HEK293 (cell line): ENCODE data around the gene SCUBE3.
A peak's percentile ranks its signal among the peaks of the same experiment; 100 is the strongest.

Experiments used
- CTCF ChIA-PET: fragments of 350-600 bp; formaldehyde crosslinking; extraction: SDS; loops from one replicate; lab custom pipeline; 2021; ENCODE audit warnings: antibody characterized with exemption; lab: Yijun Ruan, JAX
- POLR2A ChIA-PET: fragments of 300-600 bp; formaldehyde crosslinking; extraction: SDS; loops from one replicate; lab custom pipeline; 2020; ENCODE audit warnings: antibody characterized with exemption, inconsistent platforms; lab: Yijun Ruan, JAX
- H3K27ac ChIP-seq: fragments of 200-500 bp; sonication (Bioruptor generic); 2 replicates; pipeline ENCODE4 v1.5.1; 2014; ENCODE audit warnings: low read depth, low read length, control low read depth, inconsistent platforms; ENCODE audit errors: extremely low read depth
- H3K36me3 ChIP-seq, 2 experiments: fragments of 200-500 bp in 1 of 2; sonication (Bioruptor generic) in 1 of 2; 1 replicate in 1 of 2; 2 replicates in 1 of 2; pipeline ENCODE4 v1.5.1; 2014 to 2017; ENCODE audit warnings: inconsistent platforms in 2 of 2, low read length in 2 of 2; ENCODE audit not compliant: control insufficient read depth in 2 of 2, insufficient read depth in 1 of 2
- H3K4me1 ChIP-seq: fragments of 200-500 bp; sonication (Bioruptor generic); 2 replicates; pipeline ENCODE4 v1.5.1; 2014; ENCODE audit warnings: mild to moderate bottlenecking, low read length, inconsistent platforms; ENCODE audit not compliant: control insufficient read depth, insufficient read depth
- H3K4me3 ChIP-seq: 2 replicates; pipeline ENCODE4 v1.5.1; 2011; ENCODE audit warnings: low read depth, mild to moderate bottlenecking, control low read depth, low read length, moderate library complexity
- H3K9me3 ChIP-seq: fragments of 200-500 bp; sonication (Bioruptor generic); 2 replicates; pipeline ENCODE4 v1.5.1; 2014; ENCODE audit warnings: low read depth, low read length, inconsistent platforms; ENCODE audit not compliant: control insufficient read depth, insufficient read depth
- BCL11B ChIP-seq: fragments of 450-650 bp; formaldehyde crosslinking; IDR thresholded peaks from 2 replicates; pipeline ENCODE4 v1.5.1; 2016; ENCODE audit warnings: low read depth, missing biosample characterization, missing genetic modification characterization
- EGR2 ChIP-seq: fragments of 450-650 bp; formaldehyde crosslinking; IDR thresholded peaks from 2 replicates; pipeline ENCODE4 v1.5.1; 2016; ENCODE audit warnings: low read depth, missing biosample characterization, missing genetic modification characterization
- GLI4 ChIP-seq: fragments of 450-650 bp; formaldehyde crosslinking; IDR thresholded peaks from 2 replicates; pipeline ENCODE4 v1.5.1; 2016; ENCODE audit warnings: missing biosample characterization, missing genetic modification characterization
- HOXA7 ChIP-seq: sonication (generic); formaldehyde crosslinking; IDR thresholded peaks from 2 replicates; pipeline ENCODE4 v1.8.1; 2022; ENCODE audit warnings: missing genetic modification reagents, borderline replicate concordance
- HOXC10 ChIP-seq: sonication (generic); formaldehyde crosslinking; IDR thresholded peaks from 2 replicates; pipeline ENCODE4 v1.8.1; 2023; ENCODE audit warnings: mild to moderate bottlenecking, missing genetic modification reagents
- IKZF3 ChIP-seq: fragments of 450-650 bp; IDR thresholded peaks from 2 replicates; pipeline ENCODE4 v1.5.0; 2018; ENCODE audit warnings: missing biosample characterization, mild to moderate bottlenecking, missing genetic modification characterization, moderate library complexity
- KLF1 ChIP-seq: fragments of 450-650 bp; formaldehyde crosslinking; IDR thresholded peaks from 2 replicates; pipeline ENCODE4 v1.5.1; 2016; ENCODE audit warnings: missing biosample characterization, missing genetic modification characterization
- SP3 ChIP-seq: fragments of 450-650 bp; formaldehyde crosslinking; IDR thresholded peaks from 2 replicates; pipeline ENCODE4 v1.5.1; 2016; ENCODE audit warnings: missing biosample characterization, missing genetic modification characterization
- SP7 ChIP-seq: fragments of 450-650 bp; formaldehyde crosslinking; IDR thresholded peaks from 2 replicates; pipeline ENCODE4 v1.5.1; 2016; ENCODE audit warnings: missing biosample characterization, missing genetic modification characterization
- TRIM28 ChIP-seq: IDR thresholded peaks from 2 replicates; pipeline ENCODE4 v1.6.1; 2011; ENCODE audit warnings: low read length, control low read depth, borderline replicate concordance
- ZBTB8A ChIP-seq: fragments of 450-650 bp; formaldehyde crosslinking; IDR thresholded peaks from 2 replicates; pipeline ENCODE4 v1.5.1; 2016; ENCODE audit warnings: missing biosample characterization, missing genetic modification characterization
- ZFHX2 ChIP-seq: fragments of 450-650 bp; formaldehyde crosslinking; conservative IDR thresholded peaks from 2 replicates; pipeline ENCODE4 v1.5.1; 2016; ENCODE audit warnings: missing biosample characterization, missing genetic modification characterization
- ZFP3 ChIP-seq: fragments of 450-650 bp; formaldehyde crosslinking; IDR thresholded peaks from 2 replicates; pipeline ENCODE4 v1.5.1; 2016; ENCODE audit warnings: low read depth, missing biosample characterization, missing genetic modification characterization
- ZNF112 ChIP-seq: fragments of 450-650 bp; formaldehyde crosslinking; IDR thresholded peaks from 2 replicates; pipeline ENCODE4 v1.5.0; 2017; ENCODE audit warnings: missing biosample characterization, missing genetic modification characterization
- ZNF133 ChIP-seq: fragments of 450-650 bp; formaldehyde crosslinking; IDR thresholded peaks from 2 replicates; pipeline ENCODE4 v1.5.1; 2016; ENCODE audit warnings: missing biosample characterization, missing genetic modification characterization
- ZNF155 ChIP-seq: fragments of 450-650 bp; formaldehyde crosslinking; IDR thresholded peaks from 2 replicates; pipeline ENCODE4 v1.5.1; 2016; ENCODE audit warnings: missing biosample characterization, missing genetic modification characterization
- ZNF2 ChIP-seq: fragments of 450-650 bp; formaldehyde crosslinking; IDR thresholded peaks from 2 replicates; pipeline ENCODE4 v1.5.1; 2016; ENCODE audit warnings: missing biosample characterization, missing genetic modification characterization
- ZNF391 ChIP-seq: fragments of 450-650 bp; formaldehyde crosslinking; IDR thresholded peaks from 2 replicates; pipeline ENCODE4 v1.5.1; 2016; ENCODE audit warnings: low read depth, missing biosample characterization, missing genetic modification characterization, borderline replicate concordance
- ZNF426 ChIP-seq: fragments of 450-650 bp; formaldehyde crosslinking; IDR thresholded peaks from 2 replicates; pipeline ENCODE4 v1.5.1; 2017; ENCODE audit warnings: missing biosample characterization, missing genetic modification characterization, mild to moderate bottlenecking, inconsistent platforms, moderate library complexity
- ZNF514 ChIP-seq: fragments of 450-650 bp; formaldehyde crosslinking; IDR thresholded peaks from 2 replicates; pipeline ENCODE4 v1.5.1; 2016; ENCODE audit warnings: missing biosample characterization, missing genetic modification characterization
- ZNF529 ChIP-seq: fragments of 450-650 bp; formaldehyde crosslinking; IDR thresholded peaks from 2 replicates; pipeline ENCODE4 v1.5.1; 2017; ENCODE audit warnings: missing genetic modification characterization, missing biosample characterization; ENCODE audit not compliant: insufficient replicate concordance
- ZNF530 ChIP-seq: fragments of 450-650 bp; formaldehyde crosslinking; IDR thresholded peaks from 2 replicates; pipeline ENCODE4 v1.5.1; 2016; ENCODE audit warnings: low read depth, missing biosample characterization, missing genetic modification characterization
- ZNF544 ChIP-seq: fragments of 450-650 bp; formaldehyde crosslinking; IDR thresholded peaks from 2 replicates; pipeline ENCODE4 v1.5.0; 2017; ENCODE audit warnings: missing biosample characterization, missing genetic modification characterization
- ZNF548 ChIP-seq: fragments of 450-650 bp; formaldehyde crosslinking; IDR thresholded peaks from 2 replicates; pipeline ENCODE4 v1.5.1; 2016; ENCODE audit warnings: missing biosample characterization, missing genetic modification characterization
- ZNF560 ChIP-seq: fragments of 450-650 bp; formaldehyde crosslinking; IDR thresholded peaks from 2 replicates; pipeline ENCODE4 v1.5.1; 2017; ENCODE audit warnings: missing biosample characterization, missing genetic modification characterization, borderline replicate concordance
- ZNF561 ChIP-seq: fragments of 450-650 bp; IDR thresholded peaks from 2 replicates; pipeline ENCODE4 v1.5.1; 2018; ENCODE audit warnings: missing biosample characterization, missing genetic modification characterization, borderline replicate concordance
- ZNF571 ChIP-seq: fragments of 450-650 bp; formaldehyde crosslinking; IDR thresholded peaks from 2 replicates; pipeline ENCODE4 v1.5.0; 2017; ENCODE audit warnings: missing biosample characterization, missing genetic modification characterization
- ZNF623 ChIP-seq: fragments of 450-650 bp; formaldehyde crosslinking; IDR thresholded peaks from 2 replicates; pipeline ENCODE4 v1.5.1; 2016; ENCODE audit warnings: missing biosample characterization, missing genetic modification characterization
- ZNF76 ChIP-seq: fragments of 450-650 bp; formaldehyde crosslinking; IDR thresholded peaks from 2 replicates; pipeline ENCODE4; 2016; ENCODE audit warnings: low read depth, missing biosample characterization, missing genetic modification characterization, borderline replicate concordance
- ZNF785 ChIP-seq: fragments of 450-650 bp; formaldehyde crosslinking; IDR thresholded peaks from 2 replicates; pipeline ENCODE4 v1.5.1; 2016; ENCODE audit warnings: missing biosample characterization, missing genetic modification characterization
- TF ChIP-seq, protein P1 (sequence below): fragments of 450-650 bp; formaldehyde crosslinking; IDR thresholded peaks from 2 replicates; pipeline ENCODE4 v1.5.1; 2016; ENCODE audit warnings: missing biosample characterization, missing genetic modification characterization
- TF ChIP-seq, protein P2 (sequence below): fragments of 450-650 bp; formaldehyde crosslinking; IDR thresholded peaks from 2 replicates; pipeline ENCODE4 v1.5.1; 2016; ENCODE audit warnings: missing biosample characterization, missing genetic modification characterization
- TF ChIP-seq, protein P3 (sequence below): fragments of 450-650 bp; formaldehyde crosslinking; IDR thresholded peaks from 2 replicates; pipeline ENCODE4 v1.5.1; 2016; ENCODE audit warnings: missing biosample characterization, missing genetic modification characterization
- TF ChIP-seq, protein P4 (sequence below): fragments of 450-650 bp; formaldehyde crosslinking; IDR thresholded peaks from 2 replicates; pipeline ENCODE4 v1.5.1; 2017; ENCODE audit warnings: missing biosample characterization, missing genetic modification characterization

SCUBE3 gene

DNA sequence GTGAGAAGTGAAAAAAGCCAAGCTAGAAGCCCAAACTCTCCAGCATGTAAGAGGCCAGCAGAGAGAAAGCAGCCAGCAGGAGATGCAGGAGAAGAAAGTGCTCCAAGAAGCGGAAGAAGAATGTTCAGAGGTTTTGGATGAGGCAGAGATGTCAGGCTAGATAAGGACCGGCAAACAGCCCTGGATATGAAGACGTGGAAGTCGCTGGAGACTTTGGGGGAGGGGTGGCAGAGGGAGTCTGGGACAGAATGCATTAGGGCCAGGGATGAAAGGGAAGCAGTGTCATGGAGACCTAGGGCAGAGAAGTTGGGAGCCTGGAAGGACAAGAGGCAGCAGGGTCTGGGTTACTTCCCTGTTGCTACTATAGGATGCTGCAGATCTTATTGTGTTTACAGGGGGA lies 5.3 kb upstream of the SCUBE3 start:
- no peaks in the 10 kb centered on the region for H3K36me3 ChIP-seq
- H3K9me3 ChIP-seq, result no peaks in the 10 kb centered on the region
- no peak overlapping the region for H3K27ac ChIP-seq
- H3K4me3 ChIP-seq, result no peak overlapping the region
- POLR2A ChIA-PET, result interaction anchor here (0.6 to 1.0 kb wide), 2 partner anchors 51 to 62 kb away, joined by 3 read pairs; partner anchors contain the start of gene ZNF76
- no peaks in the 10 kb centered on the region for H3K4me1 ChIP-seq
- CTCF ChIA-PET, result interaction anchor here (0.6 to 16.5 kb wide), 6 partner anchors 29 to 222 kb away, joined by 3 to 209 read pairs (median 59); no protein-coding TSS in a partner anchor
- TF ChIP-seq TRIM28, result no peak
- TF ChIP-seq ZNF785 (tag by site-specific recombination), result no peak
- no peak for TF ChIP-seq ZNF561
- TF ChIP-seq, protein P1, sequence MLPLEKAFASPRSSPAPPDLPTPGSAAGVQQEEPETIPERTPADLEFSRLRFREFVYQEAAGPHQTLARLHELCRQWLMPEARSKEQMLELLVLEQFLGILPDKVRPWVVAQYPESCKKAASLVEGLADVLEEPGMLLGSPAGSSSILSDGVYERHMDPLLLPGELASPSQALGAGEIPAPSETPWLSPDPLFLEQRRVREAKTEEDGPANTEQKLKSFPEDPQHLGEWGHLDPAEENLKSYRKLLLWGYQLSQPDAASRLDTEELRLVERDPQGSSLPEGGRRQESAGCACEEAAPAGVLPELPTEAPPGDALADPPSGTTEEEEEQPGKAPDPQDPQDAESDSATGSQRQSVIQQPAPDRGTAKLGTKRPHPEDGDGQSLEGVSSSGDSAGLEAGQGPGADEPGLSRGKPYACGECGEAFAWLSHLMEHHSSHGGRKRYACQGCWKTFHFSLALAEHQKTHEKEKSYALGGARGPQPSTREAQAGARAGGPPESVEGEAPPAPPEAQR (tag by site-specific recombination), result no peak
- TF ChIP-seq, protein P2, sequence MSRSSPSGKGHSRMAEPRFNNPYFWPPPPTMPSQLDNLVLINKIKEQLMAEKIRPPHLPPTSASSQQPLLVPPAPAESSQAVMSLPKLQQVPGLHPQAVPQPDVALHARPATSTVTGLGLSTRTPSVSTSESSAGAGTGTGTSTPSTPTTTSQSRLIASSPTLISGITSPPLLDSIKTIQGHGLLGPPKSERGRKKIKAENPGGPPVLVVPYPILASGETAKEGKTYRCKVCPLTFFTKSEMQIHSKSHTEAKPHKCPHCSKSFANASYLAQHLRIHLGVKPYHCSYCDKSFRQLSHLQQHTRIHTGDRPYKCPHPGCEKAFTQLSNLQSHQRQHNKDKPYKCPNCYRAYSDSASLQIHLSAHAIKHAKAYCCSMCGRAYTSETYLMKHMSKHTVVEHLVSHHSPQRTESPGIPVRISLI (tag by site-specific recombination), result no peak
- TF ChIP-seq ZNF155, result no peak
- TF ChIP-seq ZNF530 (tag by site-specific recombination), result no peak
- TF ChIP-seq ZNF426 (tag by site-specific recombination), result no peak
- no peak for TF ChIP-seq HOXA7 (CRISPR knock-in tag)
- no peak for TF ChIP-seq ZNF2
- no peak for TF ChIP-seq SP3 (tag by site-specific recombination)
- TF ChIP-seq ZNF623 (tag by site-specific recombination), result no peak
- TF ChIP-seq ZNF391 (tag by site-specific recombination), result no peak
- no peak for TF ChIP-seq ZNF544 (tag by site-specific recombination)
- no peak for TF ChIP-seq ZNF529 (tag by site-specific recombination)
- TF ChIP-seq, protein P3, sequence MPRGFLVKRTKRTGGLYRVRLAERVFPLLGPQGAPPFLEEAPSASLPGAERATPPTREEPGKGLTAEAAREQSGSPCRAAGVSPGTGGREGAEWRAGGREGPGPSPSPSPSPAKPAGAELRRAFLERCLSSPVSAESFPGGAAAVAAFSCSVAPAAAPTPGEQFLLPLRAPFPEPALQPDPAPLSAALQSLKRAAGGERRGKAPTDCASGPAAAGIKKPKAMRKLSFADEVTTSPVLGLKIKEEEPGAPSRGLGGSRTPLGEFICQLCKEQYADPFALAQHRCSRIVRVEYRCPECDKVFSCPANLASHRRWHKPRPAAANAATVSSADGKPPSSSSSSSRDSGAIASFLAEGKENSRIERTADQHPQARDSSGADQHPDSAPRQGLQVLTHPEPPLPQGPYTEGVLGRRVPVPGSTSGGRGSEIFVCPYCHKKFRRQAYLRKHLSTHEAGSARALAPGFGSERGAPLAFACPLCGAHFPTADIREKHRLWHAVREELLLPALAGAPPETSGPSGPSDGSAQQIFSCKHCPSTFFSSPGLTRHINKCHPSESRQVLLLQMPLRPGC (tag by site-specific recombination), result no peak
- no peak for TF ChIP-seq ZNF112 (tag by site-specific recombination)
- no peak for TF ChIP-seq KLF1 (tag by site-specific recombination)
- TF ChIP-seq ZBTB8A (tag by site-specific recombination), result no peak

DNA sequence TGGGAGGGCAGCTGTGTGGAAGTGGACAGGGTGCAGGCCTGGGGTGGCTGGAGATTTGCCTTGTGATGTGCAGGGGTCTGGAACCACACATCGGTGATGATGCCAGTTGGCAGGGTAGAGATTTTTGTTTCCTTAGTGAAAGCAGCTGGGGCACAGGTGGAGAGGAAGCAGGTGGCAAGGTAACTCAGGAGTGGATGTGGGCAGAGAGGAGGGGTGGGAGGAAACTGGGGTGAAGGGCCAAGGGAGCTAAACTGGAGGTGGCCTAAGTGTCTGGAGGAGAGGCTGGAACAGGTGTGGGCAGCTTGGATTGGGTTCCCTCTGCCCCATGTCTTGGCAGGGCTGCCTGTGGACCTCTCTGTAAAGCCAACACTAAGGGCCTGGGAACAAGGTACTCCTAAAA lies 4.7 kb upstream of the SCUBE3 start:
- no peaks in the 10 kb centered on the region for H3K36me3 ChIP-seq
- CTCF ChIA-PET, result interaction anchor here (0.6 to 16.5 kb wide), 5 partner anchors 31 to 222 kb away, joined by 3 to 209 read pairs (median 68); no protein-coding TSS in a partner anchor
- H3K9me3 ChIP-seq, result no peaks in the 10 kb centered on the region
- POLR2A ChIA-PET, result interaction anchor here (1.0 kb wide), 1 partner anchor 63 kb away, joined by 3 read pairs; no protein-coding TSS in a partner anchor
- no peak overlapping the region for H3K27ac ChIP-seq
- H3K4me3 ChIP-seq, result no peak overlapping the region
- no peaks in the 10 kb centered on the region for H3K4me1 ChIP-seq
- TF ChIP-seq SP7 (no peak), ZNF560 (tag by site-specific recombination) (no peak), GLI4 (tag by site-specific recombination) (no peak), HOXC10 (CRISPR knock-in tag) (no peak), EGR2 (peak; percentile 64), IKZF3 (tag by site-specific recombination) (no peak), BCL11B (tag by site-specific recombination) (no peak), ZNF514 (tag by site-specific recombination) (no peak), ZFP3 (no peak), ZFHX2 (tag by site-specific recombination) (0 out of 2 replicates have a peak, but pooled peaks have one; percentile 19), ZNF548 (tag by site-specific recombination) (no peak), ZNF133 (tag by site-specific recombination) (no peak), ZNF571 (tag by site-specific recombination) (no peak), ZNF76 (tag by site-specific recombination) (no peak)
- TF ChIP-seq, protein P4, sequence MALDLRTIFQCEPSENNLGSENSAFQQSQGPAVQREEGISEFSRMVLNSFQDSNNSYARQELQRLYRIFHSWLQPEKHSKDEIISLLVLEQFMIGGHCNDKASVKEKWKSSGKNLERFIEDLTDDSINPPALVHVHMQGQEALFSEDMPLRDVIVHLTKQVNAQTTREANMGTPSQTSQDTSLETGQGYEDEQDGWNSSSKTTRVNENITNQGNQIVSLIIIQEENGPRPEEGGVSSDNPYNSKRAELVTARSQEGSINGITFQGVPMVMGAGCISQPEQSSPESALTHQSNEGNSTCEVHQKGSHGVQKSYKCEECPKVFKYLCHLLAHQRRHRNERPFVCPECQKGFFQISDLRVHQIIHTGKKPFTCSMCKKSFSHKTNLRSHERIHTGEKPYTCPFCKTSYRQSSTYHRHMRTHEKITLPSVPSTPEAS, result no peak
